GM23338 (cell line): ENCODE results near the gene MYCBP2.

Experiments used
- JUNB ChIP-seq: IDR thresholded peaks from one replicate; pipeline ENCODE4 v1.6.1; 2016; ENCODE audit warnings: antibody characterized with exemption; ENCODE audit not compliant: unreplicated experiment
- NANOG ChIP-seq: IDR thresholded peaks from 2 replicates; pipeline ENCODE4 v1.6.1; 2016; ENCODE audit warnings: antibody characterized with exemption, borderline replicate concordance
- POLR2AphosphoS5 ChIP-seq: IDR thresholded peaks from 2 replicates; pipeline ENCODE4 v1.6.1; 2016; ENCODE audit warnings: antibody characterized with exemption, low read depth
- ZNF331 ChIP-seq: fragments of 250-450 bp; sonication (Bioruptor Pico); IDR thresholded peaks from 2 replicates; pipeline ENCODE4 v1.5.0; 2020; ENCODE audit warnings: low read depth, mild to moderate bottlenecking, moderate library complexity
- TF ChIP-seq, protein P1 (sequence below), 2 experiments: fragments of 200-600 bp in 1 of 2; sonication (generic) in 1 of 2; conservative IDR thresholded peaks; 2 replicates each; pipeline versions ENCODE4 v1.5.1 to v1.6.1; 2016 to 2017; ENCODE audit warnings: antibody characterized with exemption in 2 of 2, low read depth in 2 of 2, mild to moderate bottlenecking in 2 of 2, moderate library complexity in 1 of 2

DNA sequence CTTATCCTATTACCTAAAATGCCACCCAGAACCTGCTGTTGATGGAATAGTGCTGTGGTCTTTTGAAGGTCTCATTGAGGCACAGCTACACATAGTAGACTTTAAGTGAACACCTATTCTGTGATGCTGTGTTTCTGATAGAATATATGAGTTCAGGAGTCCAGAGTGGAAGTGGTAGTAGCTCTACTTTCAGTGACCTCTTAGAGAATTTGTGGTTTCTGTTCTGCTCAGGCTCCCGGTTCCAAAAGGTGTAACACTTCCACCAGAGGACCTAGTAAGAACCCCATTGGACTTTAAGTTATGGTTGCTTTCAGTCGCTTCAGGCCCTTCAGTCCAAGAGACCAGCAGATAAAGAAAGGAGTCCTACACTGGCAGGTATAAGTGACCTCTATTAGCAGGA is 11.4 kb upstream of the MYCBP2 start:
- TF ChIP-seq, protein P1, sequence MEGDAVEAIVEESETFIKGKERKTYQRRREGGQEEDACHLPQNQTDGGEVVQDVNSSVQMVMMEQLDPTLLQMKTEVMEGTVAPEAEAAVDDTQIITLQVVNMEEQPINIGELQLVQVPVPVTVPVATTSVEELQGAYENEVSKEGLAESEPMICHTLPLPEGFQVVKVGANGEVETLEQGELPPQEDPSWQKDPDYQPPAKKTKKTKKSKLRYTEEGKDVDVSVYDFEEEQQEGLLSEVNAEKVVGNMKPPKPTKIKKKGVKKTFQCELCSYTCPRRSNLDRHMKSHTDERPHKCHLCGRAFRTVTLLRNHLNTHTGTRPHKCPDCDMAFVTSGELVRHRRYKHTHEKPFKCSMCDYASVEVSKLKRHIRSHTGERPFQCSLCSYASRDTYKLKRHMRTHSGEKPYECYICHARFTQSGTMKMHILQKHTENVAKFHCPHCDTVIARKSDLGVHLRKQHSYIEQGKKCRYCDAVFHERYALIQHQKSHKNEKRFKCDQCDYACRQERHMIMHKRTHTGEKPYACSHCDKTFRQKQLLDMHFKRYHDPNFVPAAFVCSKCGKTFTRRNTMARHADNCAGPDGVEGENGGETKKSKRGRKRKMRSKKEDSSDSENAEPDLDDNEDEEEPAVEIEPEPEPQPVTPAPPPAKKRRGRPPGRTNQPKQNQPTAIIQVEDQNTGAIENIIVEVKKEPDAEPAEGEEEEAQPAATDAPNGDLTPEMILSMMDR (conservative IDR thresholded peaks at IDR 0.05; ENCODE audit: low read depth in 2 of 2): no peak
- TF ChIP-seq ZNF331 (CRISPR knock-in tag) (no peak), NANOG (no peak), JUNB (no peak), POLR2AphosphoS5 (no peak)
